ENCODE results near the gene CNGB1. TPM values are rescaled to one million over a fixed set of nuclear protein-coding genes. Genes with fewer than 3 reads are reported as not detected.

CNGB1 gene
- total RNA-seq, 1 donor from 2014 or later: under 0.01 TPM

DNA sequence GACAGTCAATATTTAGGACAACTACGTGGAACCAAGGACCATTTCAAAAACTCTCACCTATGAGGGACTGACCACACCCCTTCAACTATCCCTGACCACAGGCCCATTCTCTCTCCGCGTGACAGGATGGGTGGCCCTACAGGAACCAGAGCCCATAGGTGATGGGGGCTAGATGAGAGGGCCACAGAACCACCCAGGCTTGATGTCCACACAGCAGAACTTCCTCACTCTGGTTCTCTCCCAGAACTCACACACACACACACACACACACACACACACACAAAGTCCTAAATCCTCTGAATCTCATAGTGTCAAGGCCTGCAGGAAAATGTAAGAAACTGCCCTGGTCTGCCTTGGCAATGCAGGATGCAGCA lies 28.1 kb upstream of the CNGB1 start:
- FAIRE-seq (peak; percentile 86), DNase-seq (ENCODE audit: low read depth) (no peak)
- H3K4me3 ChIP-seq (ENCODE audit: low read depth, low read length): no peak overlapping the region
- H3K27me3 ChIP-seq (ENCODE audit: control insufficient read depth, insufficient read depth, low read length): no peaks in the 10 kb centered on the region
- TF ChIP-seq, protein P1, sequence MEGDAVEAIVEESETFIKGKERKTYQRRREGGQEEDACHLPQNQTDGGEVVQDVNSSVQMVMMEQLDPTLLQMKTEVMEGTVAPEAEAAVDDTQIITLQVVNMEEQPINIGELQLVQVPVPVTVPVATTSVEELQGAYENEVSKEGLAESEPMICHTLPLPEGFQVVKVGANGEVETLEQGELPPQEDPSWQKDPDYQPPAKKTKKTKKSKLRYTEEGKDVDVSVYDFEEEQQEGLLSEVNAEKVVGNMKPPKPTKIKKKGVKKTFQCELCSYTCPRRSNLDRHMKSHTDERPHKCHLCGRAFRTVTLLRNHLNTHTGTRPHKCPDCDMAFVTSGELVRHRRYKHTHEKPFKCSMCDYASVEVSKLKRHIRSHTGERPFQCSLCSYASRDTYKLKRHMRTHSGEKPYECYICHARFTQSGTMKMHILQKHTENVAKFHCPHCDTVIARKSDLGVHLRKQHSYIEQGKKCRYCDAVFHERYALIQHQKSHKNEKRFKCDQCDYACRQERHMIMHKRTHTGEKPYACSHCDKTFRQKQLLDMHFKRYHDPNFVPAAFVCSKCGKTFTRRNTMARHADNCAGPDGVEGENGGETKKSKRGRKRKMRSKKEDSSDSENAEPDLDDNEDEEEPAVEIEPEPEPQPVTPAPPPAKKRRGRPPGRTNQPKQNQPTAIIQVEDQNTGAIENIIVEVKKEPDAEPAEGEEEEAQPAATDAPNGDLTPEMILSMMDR (IDR thresholded peaks at IDR 0.05; ENCODE audit: insufficient read depth, low read length, severe bottlenecking): no peak
- peaks cover 26% of the 10 kb centered on the region for H3K36me3 ChIP-seq (ENCODE audit: control insufficient read depth, insufficient read depth, low read length)

DNA sequence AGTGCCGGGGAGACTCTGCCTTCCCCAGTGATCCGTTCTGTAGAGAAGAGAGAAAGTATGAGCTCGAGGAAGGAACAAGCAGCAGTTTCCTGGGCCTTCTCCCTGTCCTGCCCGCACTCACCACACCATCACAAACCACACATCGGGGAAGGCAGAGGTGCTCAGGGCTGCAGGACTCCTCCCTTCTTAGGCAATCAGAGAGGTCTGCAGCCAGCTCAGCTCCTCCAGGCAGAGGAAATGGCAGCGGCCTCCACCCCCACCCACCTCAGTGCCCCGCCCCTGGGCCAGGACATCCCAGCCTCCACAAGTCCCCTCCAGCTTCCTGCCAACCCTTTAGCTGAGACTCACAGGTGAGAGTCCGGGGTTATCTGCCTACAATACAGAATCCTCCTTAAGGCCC lies 27.6 kb upstream of the CNGB1 start:
- FAIRE-seq (no peak), DNase-seq (ENCODE audit: low read depth) (peak; percentile 78)
- no peaks in the 10 kb centered on the region for H3K27me3 ChIP-seq (ENCODE audit: control insufficient read depth, insufficient read depth, low read length)
- no peak overlapping the region for H3K4me3 ChIP-seq (ENCODE audit: low read depth, low read length)
- TF ChIP-seq, protein P1 (IDR thresholded peaks at IDR 0.05; ENCODE audit: insufficient read depth, low read length, severe bottlenecking): no peak
- peaks cover 26% of the 10 kb centered on the region for H3K36me3 ChIP-seq (ENCODE audit: control insufficient read depth, insufficient read depth, low read length)

GRCh38 chr16:57997528-57998265 lies 26.8 kb upstream of the CNGB1 start:
- no peak for DNase-seq (ENCODE audit: low read depth)
- H3K36me3 ChIP-seq (ENCODE audit: control insufficient read depth, insufficient read depth, low read length): peaks cover 23% of the 10 kb centered on the region
- no peaks in the 10 kb centered on the region for H3K27me3 ChIP-seq (ENCODE audit: control insufficient read depth, insufficient read depth, low read length)
- FAIRE-seq: no peak
- H3K4me3 ChIP-seq (ENCODE audit: low read depth, low read length): no peak overlapping the region
- TF ChIP-seq, protein P1 (IDR thresholded peaks at IDR 0.05; ENCODE audit: insufficient read depth, low read length, severe bottlenecking): no peak

- no peak for FAIRE-seq
- H3K36me3 ChIP-seq (ENCODE audit: control insufficient read depth, insufficient read depth, low read length): peaks cover 23% of the 10 kb centered on the region
- H3K4me3 ChIP-seq (ENCODE audit: low read depth, low read length): no peak overlapping the region
- DNase-seq (ENCODE audit: low read depth): no peak
- H3K27me3 ChIP-seq (ENCODE audit: control insufficient read depth, insufficient read depth, low read length): no peaks in the 10 kb centered on the region
- TF ChIP-seq, protein P1 (IDR thresholded peaks at IDR 0.05; ENCODE audit: insufficient read depth, low read length, severe bottlenecking): no peak
Observed at GRCh38 chr16:57997176-57997527, 26.2 kb upstream of the CNGB1 start.

DNA sequence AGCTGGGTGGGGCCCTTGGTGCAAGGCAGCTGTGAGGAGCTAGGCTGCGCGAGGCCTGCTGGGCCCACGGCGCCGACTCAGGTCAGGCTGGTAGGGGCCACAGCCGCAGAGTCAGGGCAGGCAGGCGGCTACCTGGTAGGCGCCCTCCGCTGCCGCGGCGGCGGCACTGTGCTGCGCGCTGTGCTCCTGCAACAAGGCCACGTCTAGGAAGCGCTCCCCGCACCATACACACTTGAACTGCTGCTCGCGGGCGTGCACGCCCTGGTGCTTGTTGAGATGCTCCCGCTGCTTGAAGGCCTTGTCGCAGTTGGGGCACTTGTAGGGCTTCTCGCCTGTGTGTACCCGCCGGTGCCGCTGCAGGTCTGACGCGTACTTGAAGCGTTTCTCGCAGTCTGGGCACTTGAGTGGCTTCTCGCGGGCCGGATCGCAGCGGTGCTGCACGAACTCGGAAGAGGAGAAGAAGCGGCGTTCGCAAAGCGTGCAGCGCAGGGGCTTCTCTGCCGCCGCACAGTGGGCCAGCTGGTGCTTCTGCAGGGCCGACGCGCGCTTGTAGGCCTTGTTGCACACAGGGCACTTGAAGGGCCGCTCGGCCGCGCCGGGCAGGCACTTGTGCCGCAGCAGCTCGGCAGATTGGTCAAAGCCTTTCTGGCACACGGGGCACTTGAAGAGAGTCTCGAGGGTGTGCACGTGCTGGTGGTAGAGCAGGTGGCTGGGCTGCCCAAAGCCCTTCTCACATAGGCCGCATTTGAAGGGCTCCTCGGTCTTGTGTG lies 25.7 kb upstream of the CNGB1 start:
- Histone ChIP-seq H3K27me3 (ENCODE audit: control insufficient read depth, insufficient read depth, low read length) (no peaks in the 10 kb centered on the region), H3K4me3 (ENCODE audit: low read depth, low read length) (no peak overlapping the region), H3K36me3 (ENCODE audit: control insufficient read depth, insufficient read depth, low read length) (peaks cover 23% of the 10 kb centered on the region)
- DNase-seq (ENCODE audit: low read depth): no peak
- TF ChIP-seq, protein P1 (IDR thresholded peaks at IDR 0.05; ENCODE audit: insufficient read depth, low read length, severe bottlenecking): no peak
- no peak for FAIRE-seq

Measured in bronchial epithelial cell (primary cell).